HG03039 (cell line): ENCODE data around the gene LGALSL.
A peak's percentile ranks its signal among the peaks of the same experiment; 100 is the strongest.

Experiments used
- ATAC-seq: cut with Tn5 transposase; IDR thresholded peaks from one replicate; pipeline ENCODE4 v1.9.1; 2021; ENCODE audit warnings: mild to moderate bottlenecking, moderate library complexity; ENCODE audit not compliant: unreplicated experiment

The LGALSL gene

GRCh38 chr2:64453770-64454385, at the start of gene LGALSL:
Gene LGALSL (plus strand): TSS chr2:64454162. CDS start chr2:64454546, 384 bp downstream.
- ATAC-seq = peak; percentile 67

- no peak for ATAC-seq
Observed at GRCh38 chr2:64404743-64405142, 49.2 kb upstream of the LGALSL start.

DNA sequence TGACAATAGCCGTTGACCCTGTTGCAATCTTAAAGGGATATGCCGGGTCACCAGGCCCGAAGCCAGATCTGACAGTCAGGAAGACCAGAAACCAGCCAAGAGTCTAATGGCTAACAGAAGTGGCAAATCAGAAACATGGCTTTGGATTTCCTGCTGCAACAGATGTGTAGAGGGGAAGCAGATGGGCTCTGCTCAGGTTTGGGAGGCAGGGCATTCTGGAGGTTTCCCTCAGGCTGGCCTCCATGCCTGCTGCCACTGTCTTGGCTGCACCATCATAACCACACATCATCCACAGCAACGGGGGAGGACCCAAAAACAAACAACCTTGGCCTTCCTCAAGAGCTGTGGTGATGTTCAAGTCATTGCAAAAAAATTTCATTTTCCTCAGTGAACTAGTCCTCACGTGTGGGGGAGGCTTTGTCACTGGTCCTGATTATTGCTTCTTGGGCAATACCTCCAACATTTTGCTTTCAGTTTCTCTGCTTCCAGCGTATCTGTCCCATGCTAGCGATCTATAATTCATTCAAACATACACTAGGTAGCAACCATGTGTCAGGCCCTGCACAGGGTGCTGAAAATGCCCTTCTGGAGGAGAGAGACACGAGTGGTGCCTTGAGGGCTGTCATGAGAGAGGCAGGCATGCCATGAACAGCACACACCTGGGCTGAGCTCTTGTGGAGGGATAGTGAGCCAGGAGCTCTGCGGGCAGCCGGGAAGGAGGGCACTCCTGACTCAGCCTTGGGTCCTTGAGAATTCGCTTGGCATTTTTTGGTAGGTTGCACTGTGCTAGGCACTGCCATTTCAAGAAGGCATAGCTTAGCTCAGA, 48.2 kb upstream of the LGALSL start:
- ATAC-seq = no peak

DNA sequence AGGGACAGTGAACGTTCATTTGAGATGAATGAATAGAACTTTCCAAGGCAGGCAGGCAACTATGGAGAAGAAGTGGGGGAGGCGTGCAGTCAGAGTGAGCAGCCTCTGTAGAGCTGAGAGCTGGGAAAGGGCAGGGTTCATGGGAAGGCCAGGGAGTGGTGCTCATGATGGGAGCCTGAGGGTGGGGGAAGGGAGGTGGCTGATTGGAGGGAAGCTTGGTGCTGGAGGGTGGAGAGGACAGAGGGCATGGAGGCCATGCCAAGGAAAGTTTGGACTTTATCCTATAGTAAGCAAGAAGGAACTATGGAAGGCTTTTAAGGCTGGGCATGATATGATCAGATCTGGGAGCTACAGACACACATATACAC, 47.6 kb upstream of the LGALSL start:
- no peak for ATAC-seq

GRCh38 chr2:64408031-64408430, 45.9 kb upstream of the LGALSL start:
- no peak for ATAC-seq

DNA sequence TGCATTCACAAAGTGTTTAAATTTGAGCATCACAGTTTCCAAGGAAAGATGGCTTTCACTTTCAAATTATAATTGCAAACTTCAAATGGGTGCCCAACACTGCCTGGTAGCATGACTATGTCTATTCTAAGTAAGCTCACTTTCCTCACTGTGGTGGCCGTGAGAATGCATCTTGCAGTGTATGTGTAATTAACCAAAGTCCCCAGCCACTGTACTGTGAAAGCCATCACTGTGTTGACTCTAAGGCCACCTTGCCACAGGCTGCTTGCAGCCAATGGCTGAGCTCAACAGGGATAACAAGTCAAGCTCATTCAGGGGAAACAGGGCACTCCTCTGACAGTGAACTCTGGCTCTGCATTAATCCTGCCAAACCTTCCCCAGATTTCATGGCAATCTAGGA, 43.3 kb upstream of the LGALSL start:
- ATAC-seq = no peak

GRCh38 chr2:64412671-64413070, 41.3 kb upstream of the LGALSL start:
- no peak for ATAC-seq

GRCh38 chr2:64414736-64415435, 39.1 kb upstream of the LGALSL start:
- ATAC-seq = no peak

DNA sequence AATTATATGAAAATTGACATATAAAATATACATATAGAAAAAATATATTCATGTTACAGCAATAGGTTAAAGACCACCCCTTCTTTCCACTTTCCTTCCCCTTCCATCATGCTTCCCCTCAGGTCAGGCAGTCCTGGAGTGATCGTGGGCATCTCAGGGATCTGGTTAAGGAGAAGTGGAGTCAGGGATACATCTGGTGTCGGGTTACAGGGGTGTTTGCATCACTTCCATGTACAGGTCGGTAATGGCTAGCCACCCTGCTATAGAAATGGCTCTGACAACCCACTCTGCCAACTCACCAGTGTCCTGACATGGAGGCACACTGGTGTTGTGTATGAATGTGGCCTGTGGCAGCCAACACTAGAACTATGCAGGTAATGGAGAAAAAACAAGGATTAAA, 36.3 kb upstream of the LGALSL start:
- no peak for ATAC-seq

DNA sequence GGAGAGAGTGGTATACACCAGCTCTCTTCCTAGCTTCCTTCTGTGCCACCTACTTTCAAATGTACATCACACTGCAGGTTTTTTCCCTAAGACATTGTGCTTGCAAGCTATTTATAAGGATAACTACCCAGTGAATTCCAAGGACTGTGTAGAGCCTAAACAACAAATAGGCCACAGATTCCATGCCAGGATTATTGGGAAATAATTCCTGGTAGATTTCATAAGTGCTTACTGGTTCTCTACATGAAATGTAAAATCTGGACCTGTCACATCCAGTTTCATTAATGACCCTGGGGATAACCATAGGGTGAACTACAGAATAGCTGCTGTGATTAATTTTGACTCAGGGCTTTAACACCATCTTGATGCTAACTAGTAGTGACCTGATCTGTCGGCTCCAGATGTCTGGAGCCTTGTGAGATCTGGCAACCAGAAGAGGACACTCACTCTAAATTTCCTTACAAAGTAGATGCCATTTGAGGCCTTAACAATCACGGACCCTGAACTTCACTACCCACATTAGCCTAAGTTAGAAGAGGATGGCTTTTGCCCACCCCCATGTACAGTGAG, 34.3 kb upstream of the LGALSL start:
- ATAC-seq = no peak

GRCh38 chr2:64420677-64421076, 33.3 kb upstream of the LGALSL start:
- no peak for ATAC-seq

- ATAC-seq = no peak
Observed at GRCh38 chr2:64421201-64421600, 32.8 kb upstream of the LGALSL start.

DNA sequence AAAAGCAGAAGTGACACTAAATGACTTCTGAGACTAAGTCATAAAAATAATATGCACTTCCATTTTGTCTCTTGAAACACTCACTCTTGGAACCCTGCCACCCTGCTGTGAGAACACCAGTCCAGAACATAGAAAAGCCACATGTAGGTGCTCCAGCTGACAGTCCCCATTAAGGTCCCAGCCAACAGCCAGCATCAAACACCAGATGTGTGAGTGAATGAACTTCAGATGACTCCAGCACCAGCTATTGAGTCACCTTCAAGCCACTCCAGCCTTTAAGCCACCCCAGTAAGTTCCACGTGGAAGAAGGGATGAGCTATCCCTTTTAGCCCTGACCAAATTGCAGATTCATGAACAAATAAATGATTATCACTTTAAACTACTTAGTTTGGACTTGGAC, 31.5 kb upstream of the LGALSL start:
- no peak for ATAC-seq

DNA sequence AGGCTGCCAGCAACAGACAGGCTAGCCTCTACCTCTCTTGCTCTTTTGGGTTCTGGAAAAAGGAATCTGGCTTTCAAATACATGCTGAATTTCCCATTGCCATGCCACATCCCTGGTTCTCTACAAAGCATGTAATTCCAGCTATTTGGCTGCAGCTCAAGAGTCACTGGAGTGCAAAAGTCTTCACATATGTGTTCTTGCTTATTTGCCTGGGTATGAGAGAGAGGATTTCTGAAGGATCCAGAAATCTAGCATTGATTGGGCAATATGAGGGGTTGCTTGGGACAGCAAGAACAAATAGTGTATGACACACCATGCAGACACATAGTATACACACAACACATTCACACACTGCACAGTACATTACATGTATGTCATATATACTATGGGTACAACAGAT, 30.7 kb upstream of the LGALSL start:
- no peak for ATAC-seq

GRCh38 chr2:64424416-64424987, 29.5 kb upstream of the LGALSL start:
- ATAC-seq = no peak

GRCh38 chr2:64426183-64426952, 27.6 kb upstream of the LGALSL start:
- no peak for ATAC-seq

GRCh38 chr2:64434039-64434657, 19.8 kb upstream of the LGALSL start:
- ATAC-seq = no peak

DNA sequence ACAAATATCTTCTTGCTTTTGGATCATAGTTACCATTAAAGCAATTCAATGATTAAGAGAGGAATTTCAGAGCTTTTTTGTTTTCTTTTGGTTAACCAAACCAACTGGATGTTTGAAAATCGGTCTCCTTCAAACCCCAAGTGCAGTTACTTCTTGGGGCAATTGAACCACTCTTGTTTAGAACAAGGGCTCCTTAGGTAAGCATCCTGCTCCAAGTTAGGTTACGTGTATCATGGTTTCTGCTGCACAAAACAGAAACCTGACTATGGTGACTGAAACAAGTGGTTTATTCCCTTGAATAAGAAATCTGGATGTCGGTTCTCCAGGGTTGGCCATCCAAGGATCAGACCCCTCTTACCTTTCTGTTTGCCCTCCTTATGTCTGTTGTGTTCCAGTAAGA, 16.1 kb upstream of the LGALSL start:
- no peak for ATAC-seq

DNA sequence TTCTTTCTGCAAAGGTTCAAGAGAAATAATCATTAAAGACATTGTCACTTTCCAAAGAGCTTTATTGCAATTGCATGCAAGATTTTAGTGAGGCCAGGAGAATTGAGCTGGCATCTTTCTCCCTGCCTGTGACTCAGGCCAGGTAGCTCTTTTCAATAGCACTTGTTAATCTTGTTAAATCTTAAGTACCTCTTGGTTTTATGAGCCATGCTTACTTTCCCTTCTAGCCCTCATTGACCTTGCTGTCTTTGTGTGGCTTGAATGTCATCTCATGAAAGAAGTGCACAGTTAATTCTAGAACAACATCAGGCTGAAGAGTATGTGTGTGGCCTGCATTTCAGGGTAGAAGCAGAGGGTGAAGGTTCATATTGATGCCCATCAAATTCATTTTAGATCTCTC, 14.8 kb upstream of the LGALSL start:
- ATAC-seq = no peak

DNA sequence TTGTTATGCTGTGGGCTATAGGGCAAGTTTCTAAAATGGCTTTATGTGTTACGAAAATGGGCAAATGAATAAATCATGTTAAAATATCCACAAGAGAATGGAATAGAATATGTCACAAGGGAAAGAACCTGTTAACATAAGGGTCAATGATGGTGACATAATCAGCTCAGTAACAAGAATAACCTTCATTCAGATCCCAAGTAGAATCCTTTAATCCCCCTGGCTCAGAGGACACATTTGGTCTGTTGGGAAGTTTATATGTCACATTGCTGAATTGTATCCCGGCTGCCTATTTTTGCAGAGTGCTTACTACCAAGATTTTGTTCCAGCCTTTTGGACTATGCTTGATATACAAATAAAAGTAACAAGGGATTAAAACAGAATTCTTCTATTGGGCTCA, 13.1 kb upstream of the LGALSL start:
- no peak for ATAC-seq
